Subcutaneous abdominal adipose tissue (tissue), 5 donors: Measurements from ENCODE around the gene CRYM.
"Not testable (repeated sequence)": the region's sequence is repeated elsewhere in the genome, so short reads cannot be mapped to it uniquely, and the experiment has no call there.

Source experiments
- H3K27ac ChIP-seq: one replicate; pipeline ENCODE4 v1.7.0; 2013; ENCODE audit warnings: low read depth, mild to moderate bottlenecking, inconsistent platforms, low read length, moderate library complexity
- H3K27me3 ChIP-seq, 5 donors: one replicate each; pipeline ENCODE4 v1.7.0; 2013; ENCODE audit warnings: low read length in 5 of 5, inconsistent platforms in 1 of 5; ENCODE audit not compliant: control insufficient read depth in 5 of 5, insufficient read depth in 4 of 5
- H3K36me3 ChIP-seq, 5 donors: one replicate each; pipeline ENCODE4 v1.7.0; 2013; ENCODE audit warnings: low read length in 5 of 5; ENCODE audit not compliant: control insufficient read depth in 5 of 5, insufficient read depth in 5 of 5
- H3K4me1 ChIP-seq, 5 donors: one replicate each; pipeline ENCODE4 v1.7.0; 2013; ENCODE audit warnings: low read length in 5 of 5, mild to moderate bottlenecking in 3 of 5, moderate library complexity in 1 of 5; ENCODE audit not compliant: control insufficient read depth in 5 of 5, insufficient read depth in 5 of 5
- H3K4me3 ChIP-seq, 5 donors: one replicate each; pipeline ENCODE4 v1.7.0; 2013; ENCODE audit warnings: low read length in 5 of 5, low read depth in 1 of 5
- H3K9ac ChIP-seq, 5 donors: one replicate each; pipeline ENCODE4 v1.7.0; 2013; ENCODE audit warnings: low read length in 5 of 5, mild to moderate bottlenecking in 4 of 5, moderate library complexity in 3 of 5
- H3K9me3 ChIP-seq, 5 donors: one replicate each; pipeline ENCODE4 v1.7.0; 2013; ENCODE audit warnings: low read length in 5 of 5; ENCODE audit not compliant: control insufficient read depth in 5 of 5
- donor health status: healthy.
- donor health status: healthy.
- donor health status: healthy.
- donor health status: healthy.
- donor health status: healthy.

Gene CRYM

DNA sequence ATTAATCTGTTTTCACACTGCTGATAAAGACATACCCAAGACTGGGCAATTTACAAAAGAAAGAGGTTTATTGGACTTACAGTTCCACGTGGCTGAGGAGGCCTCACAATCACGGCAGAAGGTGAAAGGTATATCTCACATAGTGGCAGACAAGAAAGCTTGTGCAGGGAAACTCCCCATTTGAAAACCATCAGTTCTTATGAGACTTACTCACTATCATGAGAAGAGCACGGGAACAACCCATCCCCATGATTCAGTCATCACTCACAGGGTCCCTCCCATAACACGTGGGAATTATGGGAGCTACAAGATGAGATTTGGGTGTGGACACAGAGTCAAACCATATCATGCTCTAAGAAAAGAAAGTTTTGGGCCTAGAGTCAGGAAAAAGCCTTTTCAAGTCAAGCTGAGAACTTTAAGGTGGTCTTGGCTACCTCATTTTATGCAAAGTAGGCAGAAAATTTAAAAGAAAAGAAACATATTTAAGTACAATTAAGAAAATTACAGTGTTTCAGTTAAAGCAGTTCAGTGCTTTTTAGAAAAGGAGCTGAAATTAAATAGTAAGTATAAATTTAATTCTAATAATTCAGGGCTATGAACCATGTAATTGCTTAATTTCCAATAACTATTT lies 24.9 kb upstream of the CRYM start:
- H3K27me3 ChIP-seq: peaks cover 0 to 4% (median 0%) of the 10 kb centered on the region in 5 donors
- H3K9me3 ChIP-seq: no peaks in the 10 kb centered on the region
- peak overlapping the region; percentile 75 for H3K27ac ChIP-seq
- peaks cover 0 to 21% (median 17%) of the 10 kb centered on the region in 5 donors for H3K4me1 ChIP-seq
- H3K36me3 ChIP-seq: no peaks in the 10 kb centered on the region
- H3K9ac ChIP-seq: no peak overlapping the region
- H3K4me3 ChIP-seq: peak overlapping the region in 1 of 5 donors; percentile 79

DNA sequence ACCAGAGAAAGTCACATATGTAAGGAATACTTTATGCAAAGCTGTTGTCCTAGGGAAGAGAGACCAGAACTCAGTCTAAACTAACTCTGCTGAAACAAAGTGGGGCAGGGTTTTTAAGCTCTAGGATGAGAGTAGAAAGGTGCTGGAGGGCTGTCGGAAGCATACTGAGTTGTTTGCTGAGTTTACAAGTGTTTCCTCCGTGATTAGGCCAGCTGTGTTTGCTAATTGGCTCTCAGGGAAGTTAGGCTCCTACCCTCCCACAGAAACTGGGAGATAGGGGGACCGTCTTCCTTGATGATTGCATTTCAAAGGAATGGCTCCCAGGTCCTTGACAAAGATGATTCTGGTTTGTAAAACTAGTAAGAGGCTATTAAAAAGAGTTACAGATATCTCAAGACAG lies 24.4 kb upstream of the CRYM start:
- Histone ChIP-seq H3K9me3 (no peaks in the 10 kb centered on the region), H3K36me3 (no peaks in the 10 kb centered on the region), H3K9ac (peak overlapping the region in 2 of 5 donors; percentile 26 to 50), H3K4me1 (peaks cover 0 to 21% (median 17%) of the 10 kb centered on the region in 5 donors), H3K27me3 (peaks cover 0 to 4% (median 0%) of the 10 kb centered on the region in 5 donors), H3K4me3 (peak overlapping the region; percentile 15 to 86 (median 76)), H3K27ac (peak overlapping the region; percentile 75)

DNA sequence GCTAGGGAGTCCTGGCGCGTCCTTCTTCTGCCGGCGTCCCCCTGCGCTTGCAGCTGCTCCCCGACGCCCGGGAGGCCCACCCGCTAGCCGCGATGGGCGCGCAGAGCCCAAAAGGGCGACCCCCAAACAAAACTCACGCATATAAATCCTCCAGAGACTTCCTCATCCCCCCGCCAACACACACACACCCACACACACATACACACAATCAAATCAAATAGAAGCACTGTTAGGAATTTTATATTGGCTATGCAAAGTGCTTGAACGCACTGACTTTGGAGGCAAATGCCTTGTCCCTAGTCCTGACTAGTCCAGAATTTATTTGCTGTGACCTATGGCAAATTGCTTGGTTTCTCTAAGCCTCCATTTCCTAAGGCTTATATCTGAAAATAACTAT lies 23.8 kb upstream of the CRYM start:
- H3K9ac ChIP-seq: peak overlapping the region in 4 of 5 donors; percentile 35 to 74 (median 64)
- peak overlapping the region; percentile 75 for H3K27ac ChIP-seq

DNA sequence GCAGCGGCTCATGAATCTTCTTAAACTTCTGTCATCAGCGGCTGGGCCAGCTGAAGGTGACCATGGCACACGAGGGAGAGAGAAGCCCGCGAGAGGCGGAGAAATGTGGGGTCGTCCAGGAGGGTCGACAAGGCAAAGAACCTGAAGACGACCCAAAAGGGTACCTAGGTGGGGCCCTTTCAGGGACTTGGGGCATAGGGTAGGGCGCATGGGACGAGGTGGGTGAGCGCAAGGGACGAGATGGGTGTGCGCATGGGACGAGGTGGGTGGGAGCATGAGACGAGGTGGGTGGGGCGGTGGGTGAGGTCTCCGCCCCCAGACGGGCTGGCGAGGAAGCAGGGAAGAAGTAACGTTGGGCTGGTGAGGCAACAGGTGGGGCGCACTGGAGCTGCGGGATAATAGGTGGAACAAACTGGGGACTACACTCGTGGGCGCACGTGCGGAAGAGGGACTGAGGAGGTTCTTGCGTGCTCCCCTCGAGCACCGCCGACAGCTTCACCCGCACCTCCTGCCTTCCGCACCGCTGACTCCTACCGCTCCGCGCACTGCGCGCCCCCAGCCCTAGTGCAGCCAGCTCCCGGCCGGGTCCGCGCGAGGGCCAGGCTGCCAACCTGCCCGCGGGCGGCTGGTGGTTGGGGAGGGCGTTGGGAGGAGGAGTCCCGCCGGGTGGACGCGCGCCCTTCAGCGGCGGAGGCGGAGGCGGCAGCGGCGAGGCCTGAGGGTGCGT lies 23.2 kb upstream of the CRYM start:
- Histone ChIP-seq H3K4me3 (peak overlapping the region; percentile 65 to 86 (median 79)), H3K9ac (peak overlapping the region in 4 of 5 donors; percentile 54 to 81 (median 74)), H3K4me1 (peaks cover 0 to 21% (median 17%) of the 10 kb centered on the region in 5 donors), H3K27ac (peak overlapping the region; percentile 75), H3K9me3 (no peaks in the 10 kb centered on the region), H3K27me3 (peaks cover 0 to 4% (median 0%) of the 10 kb centered on the region in 5 donors), H3K36me3 (no peaks in the 10 kb centered on the region)

More for the DNA sequence above, 23.8 kb upstream of the CRYM start:
- H3K36me3 ChIP-seq: no peaks in the 10 kb centered on the region
- H3K27me3 ChIP-seq: peaks cover 0 to 4% (median 0%) of the 10 kb centered on the region in 5 donors
- H3K4me3 ChIP-seq: peak overlapping the region; percentile 29 to 86 (median 76)
- peaks cover 0 to 21% (median 17%) of the 10 kb centered on the region in 5 donors for H3K4me1 ChIP-seq
- no peaks in the 10 kb centered on the region for H3K9me3 ChIP-seq

DNA sequence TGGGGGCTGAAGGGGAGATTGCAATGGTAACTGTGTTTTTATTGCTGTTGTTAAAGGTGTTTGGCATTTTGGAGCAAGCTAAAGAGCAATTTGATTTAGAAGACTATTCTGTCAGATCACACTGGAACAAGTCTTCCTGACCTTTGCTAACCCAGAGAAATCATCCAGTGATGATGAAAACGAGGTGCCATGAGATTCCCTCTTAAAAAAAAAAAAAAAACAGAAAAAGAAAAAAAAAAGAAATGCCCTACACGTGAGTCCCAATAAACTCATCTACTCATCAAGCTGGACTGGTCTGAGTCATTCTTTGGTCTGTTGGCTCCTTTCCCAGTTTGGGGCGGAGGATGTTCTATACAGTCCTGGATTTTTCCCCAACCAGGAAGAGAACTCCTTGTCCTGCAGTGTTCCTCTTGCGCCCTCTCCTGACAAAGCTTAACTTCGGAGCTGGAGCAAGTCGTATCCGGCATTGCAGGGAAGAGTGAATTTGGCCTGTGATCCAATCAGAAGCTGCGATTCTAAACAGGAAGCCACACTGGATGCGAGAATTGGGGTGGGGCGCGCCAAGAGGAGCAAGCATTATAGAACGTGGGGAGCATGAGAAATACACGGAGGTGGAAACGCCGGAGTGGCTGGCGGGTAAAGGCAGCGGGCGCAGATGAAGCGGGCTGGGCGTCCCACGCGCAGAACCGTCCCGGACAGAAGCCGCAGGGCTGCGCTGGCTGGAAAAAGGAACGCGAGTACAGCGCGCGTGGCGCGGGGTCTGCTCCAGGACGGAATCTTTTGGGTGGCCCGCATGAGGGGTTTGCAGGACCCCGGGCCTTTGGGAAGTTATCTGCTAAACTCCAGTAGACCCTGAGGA lies 22.4 kb upstream of the CRYM start:
- Histone ChIP-seq H3K27ac (peak overlapping the region; percentile 75), H3K36me3 (no peaks in the 10 kb centered on the region), H3K27me3 (peaks cover 0 to 4% (median 0%) of the 10 kb centered on the region in 5 donors), H3K4me3 (peak overlapping the region; percentile 65 to 86 (median 79)), H3K9ac (peak overlapping the region in 4 of 5 donors; percentile 54 to 81 (median 74)), H3K4me1 (peaks cover 0 to 21% (median 17%) of the 10 kb centered on the region in 5 donors), H3K9me3 (no peaks in the 10 kb centered on the region)

DNA sequence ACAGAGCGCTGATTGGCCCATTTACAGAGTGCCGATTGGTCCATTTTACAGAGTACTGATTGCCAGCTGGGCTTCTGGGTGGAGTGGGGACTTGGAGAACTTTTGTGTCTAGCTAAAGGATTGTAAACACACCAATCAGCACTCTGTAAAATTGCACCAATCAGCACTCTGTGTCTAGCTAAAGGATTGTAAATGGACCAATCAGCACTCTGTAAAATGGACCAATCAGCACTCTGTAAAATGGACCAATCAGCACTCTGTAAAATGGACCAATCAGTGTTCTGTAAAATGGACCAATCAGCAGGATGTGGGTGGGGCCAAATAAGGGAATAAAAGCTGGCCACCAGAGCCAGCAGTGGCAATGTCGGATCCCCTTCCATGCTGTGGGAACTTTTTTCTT lies 11.7 kb upstream of the CRYM start:
- H3K9ac ChIP-seq, H3K27me3 ChIP-seq, H3K27ac ChIP-seq, H3K9me3 ChIP-seq, H3K36me3 ChIP-seq, H3K4me1 ChIP-seq, H3K4me3 ChIP-seq: not testable (repeated sequence)

DNA sequence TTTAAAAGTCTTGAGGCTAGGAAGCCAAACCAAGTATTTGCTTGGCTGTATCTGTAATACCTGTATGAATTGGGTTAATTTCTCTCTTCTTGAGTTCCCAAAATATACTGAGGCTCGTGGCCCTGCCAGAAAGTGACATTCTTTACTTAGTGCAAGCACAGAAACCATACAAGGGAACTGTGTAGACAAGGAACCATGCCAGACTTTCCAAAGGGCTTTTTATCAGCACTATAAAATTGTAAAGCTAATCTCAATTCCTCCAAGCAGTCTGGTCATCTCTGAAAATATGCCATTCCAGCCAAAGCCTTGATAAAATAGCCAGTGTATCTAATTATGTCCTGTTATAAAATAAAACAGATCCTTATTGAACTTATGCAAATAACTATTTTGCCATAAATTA lies 7.2 kb upstream of the CRYM start:
- Histone ChIP-seq H3K4me1 (peaks cover 0 to 6% (median 4%) of the 10 kb centered on the region in 5 donors), H3K4me3 (no peak overlapping the region), H3K9me3 (peaks cover 0 to 4% (median 1%) of the 10 kb centered on the region in 5 donors), H3K27ac (no peak overlapping the region), H3K36me3 (no peaks in the 10 kb centered on the region), H3K27me3 (peaks cover 0 to 13% (median 12%) of the 10 kb centered on the region in 5 donors), H3K9ac (no peak overlapping the region)

DNA sequence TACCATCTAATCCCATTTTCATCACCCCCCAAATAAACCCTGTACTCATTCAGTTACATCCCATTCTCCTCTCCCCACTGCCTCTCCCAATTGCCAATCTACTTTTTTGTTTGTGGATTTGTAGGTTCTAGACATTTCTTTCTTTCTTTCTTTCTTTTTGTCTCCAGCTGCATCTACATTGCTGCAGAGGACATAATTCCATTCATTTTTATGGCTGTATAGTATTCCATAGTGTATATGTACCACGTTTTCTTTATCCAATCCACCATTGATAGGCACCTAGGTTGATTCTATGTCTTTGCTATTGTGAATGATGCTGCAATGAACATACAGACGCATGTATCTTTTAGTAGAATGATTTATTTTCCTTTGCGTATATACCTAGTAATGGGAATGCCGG lies 6.3 kb upstream of the CRYM start:
- no peak overlapping the region for H3K9ac ChIP-seq
- peaks cover 0 to 4% (median 0%) of the 10 kb centered on the region in 5 donors for H3K9me3 ChIP-seq
- H3K27ac ChIP-seq: no peak overlapping the region
- no peaks in the 10 kb centered on the region for H3K36me3 ChIP-seq
- peaks cover 0 to 6% (median 4%) of the 10 kb centered on the region in 5 donors for H3K4me1 ChIP-seq
- no peak overlapping the region for H3K4me3 ChIP-seq
- H3K27me3 ChIP-seq: peaks cover 0 to 13% (median 12%) of the 10 kb centered on the region in 5 donors

DNA sequence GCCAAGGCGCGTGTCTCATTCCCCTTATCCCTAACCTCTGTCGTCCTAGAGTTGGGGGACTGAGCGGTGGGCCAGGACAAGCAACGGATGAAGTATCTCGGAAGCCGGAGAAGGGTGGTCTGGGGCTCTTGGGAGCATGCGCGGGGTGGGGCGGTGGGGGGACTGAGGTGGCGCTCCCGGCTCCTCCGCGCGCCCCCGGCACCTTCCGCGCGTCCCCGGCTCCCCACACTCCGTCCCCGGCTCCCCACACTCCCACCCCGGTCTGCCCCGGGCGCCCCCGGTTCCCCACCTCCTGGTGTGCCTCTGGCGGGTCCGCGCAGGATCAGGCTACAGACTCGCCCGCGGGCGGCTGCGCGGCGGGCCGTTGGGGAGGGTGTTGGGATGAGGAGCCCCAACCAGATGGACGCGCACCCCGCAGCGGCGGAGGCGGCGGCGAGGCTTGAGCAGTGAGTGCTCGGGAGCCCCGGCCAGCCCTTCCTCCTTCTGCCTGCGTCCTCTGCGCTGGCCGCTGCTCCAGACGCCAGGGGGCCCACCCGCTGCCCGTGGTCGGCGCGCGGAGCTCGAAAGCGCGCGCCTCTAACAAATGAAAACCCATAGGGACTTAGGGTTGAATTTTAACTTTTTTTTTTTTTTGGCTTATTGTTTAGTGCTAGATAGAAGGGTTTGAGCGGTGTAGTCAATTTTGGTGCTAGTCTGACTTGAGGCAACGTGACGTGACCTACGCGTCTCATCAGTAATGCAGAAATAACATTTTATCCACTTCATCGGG lies 5.6 kb upstream of the CRYM start:
- no peak overlapping the region for H3K27ac ChIP-seq

More for the DNA sequence above, 5.6 kb upstream of the CRYM start:
- Histone ChIP-seq H3K9ac (no peak overlapping the region), H3K4me1 (peaks cover 0 to 6% (median 4%) of the 10 kb centered on the region in 5 donors), H3K9me3 (peaks cover 0 to 4% (median 0%) of the 10 kb centered on the region in 5 donors), H3K27me3 (peaks cover 0 to 14% (median 12%) of the 10 kb centered on the region in 5 donors), H3K36me3 (no peaks in the 10 kb centered on the region), H3K4me3 (peak overlapping the region in 2 of 5 donors; percentile 18 to 40)
